Measurements from ENCODE around the gene DNAJC27.

- TF ChIP-seq POLR2A (IDR thresholded peaks at IDR 0.05), result no peak
- TF ChIP-seq CTCF (IDR thresholded peaks at IDR 0.05), result no peak
These were observed 51.5 kb downstream of the DNAJC27 start, which contains the start of gene ADCY3 for GRCh38 chr2:24920098-24920808.
